Measurements from ENCODE around the gene RFX4. TPM values are rescaled to one million over a fixed set of nuclear protein-coding genes. Genes with fewer than 3 reads are reported as not detected.

Gene RFX4
- not detected in 5 replicates for total RNA-seq (2022; extraction: Qiagen RNA extraction; ENCODE audit: low read depth)

DNA sequence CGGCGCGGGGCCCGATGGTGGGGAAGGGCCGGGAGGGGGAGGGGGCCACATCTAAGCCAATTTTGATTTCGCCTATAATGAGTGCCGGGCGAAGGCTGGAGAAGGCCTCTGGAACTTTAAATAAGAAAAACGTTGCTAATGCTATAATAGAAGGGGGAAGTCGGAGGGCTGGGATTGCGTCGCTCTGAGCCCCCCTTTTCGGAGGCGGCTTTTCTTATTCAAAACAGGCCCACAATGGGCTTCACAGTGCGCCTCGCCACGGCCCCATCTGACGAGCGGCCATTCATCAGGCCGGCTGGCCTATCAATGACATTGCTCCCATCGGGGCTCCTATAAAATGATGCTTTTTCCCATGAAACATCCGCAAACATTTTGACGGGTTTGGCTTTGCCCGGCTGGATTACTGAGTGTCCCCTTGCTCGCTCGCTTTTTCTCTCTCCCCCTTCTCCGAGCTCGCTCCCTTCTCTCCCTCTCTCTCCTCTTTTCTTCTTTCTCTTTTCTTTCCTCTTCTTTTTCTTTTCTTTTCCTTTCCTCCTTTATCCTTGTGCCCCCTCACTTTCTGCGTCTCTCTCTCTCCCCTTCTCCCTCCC, at the start of gene RFX4:
RFX4 (plus strand) TSS at position 364 of the 590 bp plus-strand sequence. CDS start 317 bp downstream, outside the sequence.

DNA sequence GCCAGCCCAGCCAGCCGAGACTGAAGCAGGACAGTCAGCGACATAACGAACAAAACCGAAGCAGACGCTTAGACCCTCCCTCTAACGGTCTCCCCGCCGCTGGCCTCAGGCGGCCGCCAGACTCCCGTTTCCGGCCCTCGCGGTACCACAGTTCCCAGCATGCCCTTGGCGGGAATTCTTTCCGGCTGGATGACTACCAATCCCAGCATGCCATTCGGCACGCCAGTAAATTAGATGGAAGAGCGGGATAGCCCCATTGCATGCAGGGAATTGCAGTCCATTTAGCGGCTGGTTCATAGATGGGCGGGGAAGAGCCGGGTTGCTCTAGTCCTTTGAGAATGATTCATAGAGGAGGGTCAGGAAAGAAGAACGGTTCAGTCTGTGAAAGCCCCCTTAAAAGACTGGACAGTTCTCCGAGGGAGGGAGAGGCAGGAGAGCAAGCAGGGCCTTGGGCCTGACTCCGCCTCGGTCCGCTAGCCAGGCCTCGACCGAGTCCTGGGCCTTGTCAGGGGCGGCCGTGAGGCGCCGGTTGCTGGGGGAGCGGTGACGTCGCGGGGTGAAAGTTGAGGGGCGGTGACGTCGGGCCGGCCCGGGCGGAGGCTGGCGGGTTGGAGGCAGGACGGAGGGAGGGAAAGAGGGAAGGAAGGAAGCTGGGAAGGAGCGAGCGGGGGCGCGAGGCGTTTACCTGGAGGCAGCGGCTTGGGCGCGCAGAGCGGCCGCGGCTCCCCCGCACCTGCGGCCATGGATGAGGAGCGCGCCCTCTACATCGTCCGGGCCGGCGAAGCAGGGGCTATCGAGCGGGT, 191.4 kb downstream of the RFX4 start, which contains the start of gene RIC8B:
RIC8B (plus strand) TSS at position 678 of the 803 bp plus-strand sequence; CDS start at position 742, 64 bp downstream.

Other genes with a start within 250 kb of the RFX4 start
- gene POLR3B, start 225.3 kb upstream of the RFX4 start, total RNA-seq (2022; extraction: Qiagen RNA extraction; ENCODE audit: low read depth) = 4.5 to 5.5 TPM (median 5.1 TPM) in 5 replicates
- 7.1 to 10.6 TPM (median 8.9 TPM) in 5 replicates for gene RIC8B, start 191.7 kb downstream of the RFX4 start, total RNA-seq (2022; extraction: Qiagen RNA extraction; ENCODE audit: low read depth)

Data from A549 treated with GW870086 at 1 μM for 4 hours (cell line).